ENCODE data around the gene MFSD6.

Gene MFSD6

DNA sequence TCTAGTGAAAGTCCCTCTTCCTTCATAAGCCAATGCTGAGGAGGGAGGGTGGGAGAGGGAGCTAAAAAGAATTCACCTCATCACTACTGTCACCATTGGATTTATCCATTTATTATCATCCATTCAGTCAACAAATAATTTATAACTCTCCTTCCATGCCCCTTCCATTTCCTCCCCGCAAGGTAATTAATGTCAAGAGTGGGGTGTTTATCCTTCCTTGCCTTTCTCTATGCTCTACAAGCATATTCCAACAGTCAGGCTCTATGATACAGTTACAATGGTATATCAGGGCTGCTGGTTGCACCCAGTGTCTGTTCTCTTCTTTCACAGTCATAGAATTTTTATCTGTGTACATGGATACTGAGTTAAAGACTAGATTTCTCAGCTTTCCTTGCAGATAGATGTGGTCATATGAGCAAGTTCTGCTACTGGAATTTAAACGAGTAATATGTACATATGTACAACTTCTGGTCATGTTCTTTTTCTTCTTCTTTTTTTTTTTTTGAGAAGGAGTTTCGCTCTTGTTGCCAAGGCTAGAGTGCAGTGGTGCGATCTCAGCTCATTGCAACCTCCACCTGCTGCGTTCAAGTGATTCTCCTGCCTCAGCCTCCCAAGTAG is 5.1 kb upstream of the MFSD6 start (continued):
- TF ChIP-seq, protein P1, sequence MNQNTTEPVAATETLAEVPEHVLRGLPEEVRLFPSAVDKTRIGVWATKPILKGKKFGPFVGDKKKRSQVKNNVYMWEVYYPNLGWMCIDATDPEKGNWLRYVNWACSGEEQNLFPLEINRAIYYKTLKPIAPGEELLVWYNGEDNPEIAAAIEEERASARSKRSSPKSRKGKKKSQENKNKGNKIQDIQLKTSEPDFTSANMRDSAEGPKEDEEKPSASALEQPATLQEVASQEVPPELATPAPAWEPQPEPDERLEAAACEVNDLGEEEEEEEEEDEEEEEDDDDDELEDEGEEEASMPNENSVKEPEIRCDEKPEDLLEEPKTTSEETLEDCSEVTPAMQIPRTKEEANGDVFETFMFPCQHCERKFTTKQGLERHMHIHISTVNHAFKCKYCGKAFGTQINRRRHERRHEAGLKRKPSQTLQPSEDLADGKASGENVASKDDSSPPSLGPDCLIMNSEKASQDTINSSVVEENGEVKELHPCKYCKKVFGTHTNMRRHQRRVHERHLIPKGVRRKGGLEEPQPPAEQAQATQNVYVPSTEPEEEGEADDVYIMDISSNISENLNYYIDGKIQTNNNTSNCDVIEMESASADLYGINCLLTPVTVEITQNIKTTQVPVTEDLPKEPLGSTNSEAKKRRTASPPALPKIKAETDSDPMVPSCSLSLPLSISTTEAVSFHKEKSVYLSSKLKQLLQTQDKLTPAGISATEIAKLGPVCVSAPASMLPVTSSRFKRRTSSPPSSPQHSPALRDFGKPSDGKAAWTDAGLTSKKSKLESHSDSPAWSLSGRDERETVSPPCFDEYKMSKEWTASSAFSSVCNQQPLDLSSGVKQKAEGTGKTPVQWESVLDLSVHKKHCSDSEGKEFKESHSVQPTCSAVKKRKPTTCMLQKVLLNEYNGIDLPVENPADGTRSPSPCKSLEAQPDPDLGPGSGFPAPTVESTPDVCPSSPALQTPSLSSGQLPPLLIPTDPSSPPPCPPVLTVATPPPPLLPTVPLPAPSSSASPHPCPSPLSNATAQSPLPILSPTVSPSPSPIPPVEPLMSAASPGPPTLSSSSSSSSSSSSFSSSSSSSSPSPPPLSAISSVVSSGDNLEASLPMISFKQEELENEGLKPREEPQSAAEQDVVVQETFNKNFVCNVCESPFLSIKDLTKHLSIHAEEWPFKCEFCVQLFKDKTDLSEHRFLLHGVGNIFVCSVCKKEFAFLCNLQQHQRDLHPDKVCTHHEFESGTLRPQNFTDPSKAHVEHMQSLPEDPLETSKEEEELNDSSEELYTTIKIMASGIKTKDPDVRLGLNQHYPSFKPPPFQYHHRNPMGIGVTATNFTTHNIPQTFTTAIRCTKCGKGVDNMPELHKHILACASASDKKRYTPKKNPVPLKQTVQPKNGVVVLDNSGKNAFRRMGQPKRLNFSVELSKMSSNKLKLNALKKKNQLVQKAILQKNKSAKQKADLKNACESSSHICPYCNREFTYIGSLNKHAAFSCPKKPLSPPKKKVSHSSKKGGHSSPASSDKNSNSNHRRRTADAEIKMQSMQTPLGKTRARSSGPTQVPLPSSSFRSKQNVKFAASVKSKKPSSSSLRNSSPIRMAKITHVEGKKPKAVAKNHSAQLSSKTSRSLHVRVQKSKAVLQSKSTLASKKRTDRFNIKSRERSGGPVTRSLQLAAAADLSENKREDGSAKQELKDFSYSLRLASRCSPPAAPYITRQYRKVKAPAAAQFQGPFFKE (tag by site-specific recombination; IDR thresholded peaks at IDR 0.05; ENCODE audit: borderline replicate concordance), result no peak
- TF ChIP-seq ZFP69B (tag by site-specific recombination; IDR thresholded peaks at IDR 0.05), result no peak
- TF ChIP-seq ZNF10 (tag by site-specific recombination; IDR thresholded peaks at IDR 0.05), result no peak

DNA sequence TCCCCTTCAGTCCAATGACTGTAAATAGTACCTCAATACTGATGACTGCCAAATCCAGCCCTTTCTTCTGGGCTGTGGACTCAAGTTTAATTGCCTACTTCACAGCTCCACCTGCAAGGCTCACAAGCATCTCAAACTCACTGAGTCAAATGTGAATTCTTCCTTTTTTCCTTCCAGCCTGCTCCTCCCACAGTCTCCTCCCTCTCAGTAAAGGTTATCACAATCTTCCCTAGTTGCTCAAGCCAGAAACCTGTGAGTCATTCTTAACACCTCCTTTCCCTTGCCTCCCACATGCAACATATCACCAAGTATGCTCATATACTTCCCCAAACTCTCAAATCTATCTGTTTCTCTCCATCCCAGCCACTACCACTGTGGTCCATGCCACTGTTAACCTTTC is 3.7 kb upstream of the MFSD6 start:
- TF ChIP-seq ZFHX2 (tag by site-specific recombination; conservative IDR thresholded peaks at IDR 0.05) (peak; percentile 89), GLI2 (tag by site-specific recombination; IDR thresholded peaks at IDR 0.05; ENCODE audit: borderline replicate concordance, low read depth) (no peak), ZEB2 (tag by site-specific recombination; IDR thresholded peaks at IDR 0.05) (no peak), ZNF626 (tag by site-specific recombination; IDR thresholded peaks at IDR 0.05) (no peak), ZNF747 (tag by site-specific recombination; IDR thresholded peaks at IDR 0.05) (no peak), EGR2 (tag by site-specific recombination; IDR thresholded peaks at IDR 0.05; ENCODE audit: low read depth) (peak; percentile 92), PRDM1 (tag by site-specific recombination; IDR thresholded peaks at IDR 0.05) (0 out of 2 replicates have a peak, but pooled peaks have one; percentile 30), SP2 (tag by site-specific recombination; IDR thresholded peaks at IDR 0.05) (no peak), ZBTB20 (tag by site-specific recombination; IDR thresholded peaks at IDR 0.05) (no peak), ZNF529 (tag by site-specific recombination; IDR thresholded peaks at IDR 0.05; ENCODE audit: insufficient replicate concordance) (no peak)
- TF ChIP-seq, protein P2, sequence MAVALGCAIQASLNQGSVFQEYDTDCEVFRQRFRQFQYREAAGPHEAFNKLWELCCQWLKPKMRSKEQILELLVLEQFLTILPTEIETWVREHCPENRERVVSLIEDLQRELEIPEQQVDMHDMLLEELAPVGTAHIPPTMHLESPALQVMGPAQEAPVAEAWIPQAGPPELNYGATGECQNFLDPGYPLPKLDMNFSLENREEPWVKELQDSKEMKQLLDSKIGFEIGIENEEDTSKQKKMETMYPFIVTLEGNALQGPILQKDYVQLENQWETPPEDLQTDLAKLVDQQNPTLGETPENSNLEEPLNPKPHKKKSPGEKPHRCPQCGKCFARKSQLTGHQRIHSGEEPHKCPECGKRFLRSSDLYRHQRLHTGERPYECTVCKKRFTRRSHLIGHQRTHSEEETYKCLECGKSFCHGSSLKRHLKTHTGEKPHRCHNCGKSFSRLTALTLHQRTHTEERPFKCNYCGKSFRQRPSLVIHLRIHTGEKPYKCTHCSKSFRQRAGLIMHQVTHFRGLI (tag by site-specific recombination; IDR thresholded peaks at IDR 0.05), result no peak
- TF ChIP-seq, protein P3, sequence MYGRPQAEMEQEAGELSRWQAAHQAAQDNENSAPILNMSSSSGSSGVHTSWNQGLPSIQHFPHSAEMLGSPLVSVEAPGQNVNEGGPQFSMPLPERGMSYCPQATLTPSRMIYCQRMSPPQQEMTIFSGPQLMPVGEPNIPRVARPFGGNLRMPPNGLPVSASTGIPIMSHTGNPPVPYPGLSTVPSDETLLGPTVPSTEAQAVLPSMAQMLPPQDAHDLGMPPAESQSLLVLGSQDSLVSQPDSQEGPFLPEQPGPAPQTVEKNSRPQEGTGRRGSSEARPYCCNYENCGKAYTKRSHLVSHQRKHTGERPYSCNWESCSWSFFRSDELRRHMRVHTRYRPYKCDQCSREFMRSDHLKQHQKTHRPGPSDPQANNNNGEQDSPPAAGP (tag by site-specific recombination; IDR thresholded peaks at IDR 0.05), result peak; percentile 49; the same call in 1 of the 2 replicates
- TF ChIP-seq, protein P4, sequence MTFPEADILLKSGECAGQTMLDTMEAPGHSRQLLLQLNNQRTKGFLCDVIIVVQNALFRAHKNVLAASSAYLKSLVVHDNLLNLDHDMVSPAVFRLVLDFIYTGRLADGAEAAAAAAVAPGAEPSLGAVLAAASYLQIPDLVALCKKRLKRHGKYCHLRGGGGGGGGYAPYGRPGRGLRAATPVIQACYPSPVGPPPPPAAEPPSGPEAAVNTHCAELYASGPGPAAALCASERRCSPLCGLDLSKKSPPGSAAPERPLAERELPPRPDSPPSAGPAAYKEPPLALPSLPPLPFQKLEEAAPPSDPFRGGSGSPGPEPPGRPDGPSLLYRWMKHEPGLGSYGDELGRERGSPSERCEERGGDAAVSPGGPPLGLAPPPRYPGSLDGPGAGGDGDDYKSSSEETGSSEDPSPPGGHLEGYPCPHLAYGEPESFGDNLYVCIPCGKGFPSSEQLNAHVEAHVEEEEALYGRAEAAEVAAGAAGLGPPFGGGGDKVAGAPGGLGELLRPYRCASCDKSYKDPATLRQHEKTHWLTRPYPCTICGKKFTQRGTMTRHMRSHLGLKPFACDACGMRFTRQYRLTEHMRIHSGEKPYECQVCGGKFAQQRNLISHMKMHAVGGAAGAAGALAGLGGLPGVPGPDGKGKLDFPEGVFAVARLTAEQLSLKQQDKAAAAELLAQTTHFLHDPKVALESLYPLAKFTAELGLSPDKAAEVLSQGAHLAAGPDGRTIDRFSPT (tag by site-specific recombination; IDR thresholded peaks at IDR 0.05), result no peak
- ChIA-PET CTCF (no interaction called here), POLR2A (no interaction called here)
- H3K4me3 ChIP-seq (ENCODE audit: low read depth, low read length), result no peak overlapping the region
- H3K9me3 ChIP-seq (ENCODE audit: control insufficient read depth, insufficient read depth, low read depth, low read length), result no peaks in the 10 kb centered on the region
- peaks cover 3% of the 10 kb centered on the region; the same call in 1 of the 2 replicates for H3K4me1 ChIP-seq (ENCODE audit: control insufficient read depth, insufficient read depth, low read length)
- no peaks in the 10 kb centered on the region for H3K36me3 ChIP-seq (ENCODE audit: control insufficient read depth in 2 of 2, insufficient read depth in 1 of 2, low read length in 2 of 2)
- no peak overlapping the region for H3K27ac ChIP-seq (ENCODE audit: extremely low read depth, low read depth, low read length)
